GM12873 (cell line): Measurements from ENCODE around the gene TMC6.

Experiments
- CTCF ChIP-seq: IDR thresholded peaks from 2 replicates; pipeline ENCODE4 v1.5.1; 2012; ENCODE audit warnings: low read depth, mild to moderate bottlenecking, moderate library complexity, low read length, control low read depth; ENCODE audit not compliant: insufficient read depth; ENCODE audit errors: missing control alignments

The TMC6 gene

GRCh38 chr17:78120971-78121800, 7.4 kb downstream of the TMC6 start:
- TF ChIP-seq CTCF, result peak; percentile 10

GRCh38 chr17:78120537-78120936, 8.0 kb downstream of the TMC6 start:
- TF ChIP-seq CTCF, result no peak

DNA sequence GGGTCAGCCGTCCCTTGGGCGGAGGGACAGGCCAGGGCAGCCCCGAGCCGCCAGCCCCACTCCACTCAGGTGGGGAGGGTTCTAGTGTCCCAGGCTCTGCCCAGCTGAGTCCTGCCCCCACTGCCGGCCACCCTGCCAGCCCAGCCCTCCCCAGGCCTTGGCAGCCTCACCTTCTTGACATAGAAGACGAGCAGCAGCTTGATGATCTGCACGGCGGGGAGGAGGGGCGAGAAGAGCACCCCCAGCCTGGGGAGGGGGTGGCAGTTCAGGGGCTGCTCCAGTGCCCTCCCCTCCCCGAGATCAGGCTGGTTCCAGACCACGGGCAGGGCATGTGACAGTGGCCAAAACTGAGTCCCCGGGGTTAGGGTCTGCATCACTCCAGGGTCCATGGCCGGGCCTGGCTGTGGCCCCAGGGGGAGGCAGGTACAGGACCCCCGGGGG, 9.7 kb downstream of the TMC6 start:
- TF ChIP-seq CTCF, result no peak

DNA sequence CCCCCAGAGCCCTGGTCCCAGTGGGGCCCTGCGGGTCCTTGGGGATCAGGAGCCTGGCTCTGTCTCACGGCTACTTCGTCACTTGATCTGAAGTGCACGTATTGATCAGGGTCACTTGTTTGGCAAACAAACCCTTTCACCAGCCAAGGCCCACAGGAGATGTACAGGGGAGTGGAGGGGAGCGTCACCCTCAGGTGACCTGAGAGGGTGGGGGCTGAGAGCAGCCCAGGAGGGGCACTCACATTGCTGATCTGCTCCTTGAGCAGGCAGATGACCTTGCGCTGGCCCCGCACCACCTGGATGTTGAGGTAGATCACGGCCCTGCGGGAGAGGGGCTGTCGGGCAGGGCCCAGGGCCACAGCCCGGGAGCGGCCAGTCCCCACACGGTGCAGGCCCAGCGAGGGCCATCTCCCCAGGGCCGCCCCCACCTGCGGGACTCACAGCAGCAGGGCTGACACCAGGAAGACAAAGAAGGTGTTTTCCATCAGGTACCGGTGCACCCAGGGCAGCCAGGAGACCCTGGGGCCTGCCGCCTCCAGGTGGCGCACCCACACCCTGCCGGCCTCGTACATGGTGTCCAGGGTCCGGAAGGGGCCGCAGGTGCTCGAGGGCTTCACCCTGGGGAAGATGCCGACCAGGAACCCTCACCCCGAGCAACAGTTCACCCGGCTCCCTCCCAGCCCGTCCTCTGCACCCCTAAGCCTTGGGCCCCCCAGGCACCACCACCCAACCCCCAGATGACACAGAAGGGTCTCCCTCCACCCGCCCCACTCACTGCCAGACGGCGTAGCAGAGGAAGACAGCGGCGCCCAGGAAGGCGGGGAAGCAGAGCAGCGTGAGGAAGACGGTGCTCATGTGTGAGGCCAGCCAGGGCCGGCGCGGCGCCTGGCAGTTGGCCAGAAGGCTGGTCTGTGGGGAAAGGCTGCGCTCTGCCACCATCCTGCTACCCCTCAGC, 11.3 kb downstream of the TMC6 start:
- TF ChIP-seq CTCF, result peak; percentile 35

DNA sequence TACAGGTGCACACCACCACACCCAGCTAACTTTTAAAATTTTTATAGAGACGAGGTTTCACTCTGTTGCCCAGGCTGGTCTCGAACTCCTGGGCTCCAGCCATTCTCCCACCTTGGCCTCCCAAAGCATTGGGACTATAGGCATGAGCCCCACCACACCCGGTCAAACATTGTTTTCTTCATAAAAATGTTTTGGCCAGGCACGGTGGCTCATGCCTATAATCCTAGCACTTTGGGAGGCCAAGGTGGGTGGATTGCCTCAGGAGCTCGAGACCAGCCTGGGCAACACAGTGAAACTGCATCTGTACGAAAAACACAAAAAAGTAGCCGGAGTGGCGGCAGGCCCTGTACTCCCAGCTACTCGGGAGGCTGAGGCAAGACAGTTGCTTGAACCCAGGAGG, 12.1 kb downstream of the TMC6 start:
- TF ChIP-seq CTCF, result no peak

GRCh38 chr17:78114831-78115723, 13.5 kb downstream of the TMC6 start:
- TF ChIP-seq CTCF, result no peak
